GM23338 (cell line): ENCODE results near the gene MPZ. TPM values are rescaled to one million over a fixed set of nuclear protein-coding genes. Genes with fewer than 3 reads are reported as not detected.

Source experiments
- ATAC-seq: fragments of 200-7000 bp; cut with Tn5 transposase; 3 replicates; pipeline ENCODE4 v1.9.1; 2020
- DNase-seq: peaks from one replicate; pipeline ENCODE4 v3.0.0-alpha.2; 2015; ENCODE audit warnings: low spot score
- H2AFZ ChIP-seq: fragments of 200-600 bp; sonication (generic); 2 replicates; pipeline ENCODE4 v1.8.0; 2016; ENCODE audit warnings: antibody characterized with exemption, mild to moderate bottlenecking, moderate library complexity
- H3F3A ChIP-seq: fragments of 200-600 bp; sonication (generic); replicated peaks from 2 replicates; pipeline ENCODE4 v1.8.0; 2017; ENCODE audit warnings: antibody characterized with exemption, mixed run types, low read depth
- H3K27ac ChIP-seq: fragments of 200-600 bp; sonication (generic); 2 replicates; pipeline ENCODE4 v1.6.1; 2016; ENCODE audit warnings: low read depth
- H3K27me3 ChIP-seq: fragments of 200-600 bp; sonication (generic); 2 replicates; pipeline ENCODE4 v1.8.0; 2016; ENCODE audit warnings: mild to moderate bottlenecking, mixed run types, moderate library complexity; ENCODE audit not compliant: insufficient read depth
- H3K36me3 ChIP-seq: fragments of 200-600 bp; sonication (generic); 2 replicates; pipeline ENCODE4 v1.8.0; 2016; ENCODE audit warnings: mild to moderate bottlenecking; ENCODE audit not compliant: insufficient read depth
- H3K4me1 ChIP-seq: fragments of 200-600 bp; sonication (generic); 2 replicates; pipeline ENCODE4 v1.8.0; 2016; ENCODE audit warnings: mild to moderate bottlenecking, moderate library complexity; ENCODE audit not compliant: insufficient read depth
- H3K4me2 ChIP-seq: fragments of 200-600 bp; sonication (generic); 2 replicates; pipeline ENCODE4 v1.7.1; 2017; ENCODE audit warnings: mixed run types
- H3K4me3 ChIP-seq: fragments of 200-600 bp; sonication (generic); 2 replicates; pipeline ENCODE4 v1.6.1; 2016; ENCODE audit warnings: mixed run types
- H3K79me2 ChIP-seq: fragments of 200-600 bp; sonication (generic); replicated peaks from 2 replicates; pipeline ENCODE4 v1.8.0; 2017; ENCODE audit warnings: mild to moderate bottlenecking; ENCODE audit not compliant: insufficient read depth
- H3K9me2 ChIP-seq: fragments of 200-600 bp; sonication (generic); 2 replicates; pipeline ENCODE4 v1.8.0; 2017; ENCODE audit not compliant: insufficient read depth
- H4K20me1 ChIP-seq: fragments of 200-600 bp; sonication (generic); replicated peaks from 2 replicates; pipeline ENCODE4 v1.8.0; 2017; ENCODE audit warnings: mild to moderate bottlenecking; ENCODE audit not compliant: insufficient read depth
- H3K27ac Mint-ChIP-seq: 2 replicates; pipeline ENCODE4 v1.8.0; 2020; ENCODE audit warnings: inconsistent platforms, mild to moderate bottlenecking, moderate library complexity, mixed read lengths
- H3K27me3 Mint-ChIP-seq: 3 replicates; pipeline ENCODE4 v1.8.0; 2022; ENCODE audit warnings: low read depth, mild to moderate bottlenecking, moderate library complexity, mixed read lengths, inconsistent platforms; ENCODE audit not compliant: insufficient read depth, poor library complexity
- H3K36me3 Mint-ChIP-seq: 3 replicates; pipeline ENCODE4 v1.8.0; 2021; ENCODE audit warnings: low read depth, mild to moderate bottlenecking, inconsistent platforms, moderate library complexity, mixed read lengths
- H3K4me1 Mint-ChIP-seq: 3 replicates; pipeline ENCODE4 v1.8.0; 2020; ENCODE audit warnings: mild to moderate bottlenecking, inconsistent platforms, mixed read lengths
- H3K4me3 Mint-ChIP-seq: 3 replicates; pipeline ENCODE4 v1.8.0; 2021; ENCODE audit warnings: moderate library complexity, mild to moderate bottlenecking, inconsistent platforms, mixed read lengths
- H3K9me3 Mint-ChIP-seq: 3 replicates; pipeline ENCODE4 v1.8.0; 2020; ENCODE audit warnings: moderate library complexity, mild to moderate bottlenecking, inconsistent platforms, mixed read lengths
- CREB1 ChIP-seq: fragments of 250-450 bp; sonication (Bioruptor Pico); IDR thresholded peaks from 2 replicates; pipeline ENCODE4 v1.5.0; 2020; ENCODE audit warnings: low read depth, mild to moderate bottlenecking, moderate library complexity
- ETS1 ChIP-seq: IDR thresholded peaks from 2 replicates; pipeline ENCODE4 v1.6.1; 2016; ENCODE audit warnings: antibody characterized with exemption
- EZH2 ChIP-seq: fragments of 200-600 bp; sonication (generic); IDR thresholded peaks from one replicate; pipeline ENCODE4 v1.8.0; 2017; ENCODE audit warnings: antibody characterized with exemption, mild to moderate bottlenecking, low read depth; ENCODE audit not compliant: unreplicated experiment
- JUNB ChIP-seq: IDR thresholded peaks from one replicate; pipeline ENCODE4 v1.6.1; 2016; ENCODE audit warnings: antibody characterized with exemption; ENCODE audit not compliant: unreplicated experiment
- NANOG ChIP-seq: IDR thresholded peaks from 2 replicates; pipeline ENCODE4 v1.6.1; 2016; ENCODE audit warnings: antibody characterized with exemption, borderline replicate concordance
- POLR2AphosphoS5 ChIP-seq: IDR thresholded peaks from 2 replicates; pipeline ENCODE4 v1.6.1; 2016; ENCODE audit warnings: antibody characterized with exemption, low read depth
- STAT1 ChIP-seq: IDR thresholded peaks from one replicate; pipeline ENCODE4 v1.6.1; 2016; ENCODE audit warnings: antibody characterized with exemption; ENCODE audit not compliant: unreplicated experiment
- ZNF114 ChIP-seq: fragments of 250-450 bp; sonication (Bioruptor Pico); IDR thresholded peaks from 2 replicates; pipeline ENCODE4 v1.5.0; 2020; ENCODE audit warnings: mild to moderate bottlenecking, moderate library complexity
- ZNF331 ChIP-seq: fragments of 250-450 bp; sonication (Bioruptor Pico); IDR thresholded peaks from 2 replicates; pipeline ENCODE4 v1.5.0; 2020; ENCODE audit warnings: low read depth, mild to moderate bottlenecking, moderate library complexity
- ZNF462 ChIP-seq: fragments of 250-450 bp; sonication (Bioruptor Pico); IDR thresholded peaks from 2 replicates; pipeline ENCODE4 v1.5.0; 2020; ENCODE audit warnings: mild to moderate bottlenecking, moderate library complexity
- polyA plus RNA-seq: library from polyadenylated mRNA; unstranded; fragments of >200 nt; fragmentation: Nextera tagmentation; extraction: Ambion mirVana; gene quantifications from 2 replicates; pipeline ENCODE4 v1.2.1, GENCODE V29; 2016
- total RNA-seq: library from RNA; depleted of rRNA; stranded (reverse); fragments of >200 nt; shearing (Covaris generic); gene quantifications from 2 replicates; pipeline ENCODE4 v1.2.3, GENCODE V29; 2014
- TF ChIP-seq, protein P1 (sequence below): IDR thresholded peaks from one replicate; pipeline ENCODE4 v1.6.1; 2018; ENCODE audit warnings: antibody characterized with exemption; ENCODE audit not compliant: unreplicated experiment

Gene MPZ
- total and polyA plus RNA-seq, 2 experiments from 2014 or later: 1.9 to 4.0 TPM

GRCh38 chr1:161335796-161336195, 26.0 kb upstream of the MPZ start (continued):
- TF ChIP-seq ZNF331 (CRISPR knock-in tag) (no peak), POLR2AphosphoS5 (no peak), ETS1 (no peak), NANOG (no peak), ZNF114 (CRISPR knock-in tag) (no peak), EZH2 (no peak), STAT1 (no peak)

DNA sequence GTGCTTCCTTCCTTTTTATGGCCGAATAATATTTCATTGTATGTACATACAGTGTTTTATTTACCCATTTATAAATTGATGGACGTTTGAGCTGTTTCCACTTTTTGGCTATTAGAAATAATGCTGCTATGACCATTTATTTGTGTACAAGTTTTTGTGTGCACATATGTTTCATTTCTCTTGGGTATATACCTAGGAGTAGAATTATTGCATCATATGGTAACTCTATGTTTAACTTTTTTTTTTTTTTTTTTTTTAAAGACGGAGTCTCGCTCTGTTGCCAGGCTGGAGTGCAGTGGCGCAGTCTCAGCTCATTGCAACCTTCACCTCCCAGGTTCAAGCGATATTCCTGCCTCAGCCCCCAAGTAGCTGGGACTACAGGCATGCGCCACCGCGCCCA, 23.4 kb upstream of the MPZ start:
- Histone ChIP-seq H2AFZ (no peak overlapping the region), H3K4me1 (no peaks in the 10 kb centered on the region), H3K27me3 (no peaks in the 10 kb centered on the region), H3K36me3 (peaks cover 25% of the 10 kb centered on the region), H3K4me2 (no peak overlapping the region), H3K79me2 (no peaks in the 10 kb centered on the region), H3K9me2 (no peaks in the 10 kb centered on the region), H3F3A (no peaks in the 10 kb centered on the region), H3K27ac (no peak overlapping the region), H4K20me1 (no peaks in the 10 kb centered on the region; the same call in 1 of the 2 replicates), H3K4me3 (no peak overlapping the region)
- no peak overlapping the region for H3K4me3 Mint-ChIP-seq
- peaks cover 57% of the 10 kb centered on the region for H3K36me3 Mint-ChIP-seq
- ATAC-seq (no peak), DNase-seq (no peak)
- no peaks in the 10 kb centered on the region for H3K4me1 Mint-ChIP-seq
- peaks cover 2% of the 10 kb centered on the region for H3K27me3 Mint-ChIP-seq
- no peak overlapping the region for H3K27ac Mint-ChIP-seq
- H3K9me3 Mint-ChIP-seq: no peaks in the 10 kb centered on the region
- TF ChIP-seq ETS1: no peak
- TF ChIP-seq STAT1: no peak
- TF ChIP-seq ZNF114 (CRISPR knock-in tag): no peak
- TF ChIP-seq CREB1 (CRISPR knock-in tag): no peak
- TF ChIP-seq NANOG: no peak
- TF ChIP-seq JUNB: no peak
- no peak for TF ChIP-seq ZNF462 (CRISPR knock-in tag)
- no peak for TF ChIP-seq ZNF331 (CRISPR knock-in tag)
- TF ChIP-seq, protein P1, sequence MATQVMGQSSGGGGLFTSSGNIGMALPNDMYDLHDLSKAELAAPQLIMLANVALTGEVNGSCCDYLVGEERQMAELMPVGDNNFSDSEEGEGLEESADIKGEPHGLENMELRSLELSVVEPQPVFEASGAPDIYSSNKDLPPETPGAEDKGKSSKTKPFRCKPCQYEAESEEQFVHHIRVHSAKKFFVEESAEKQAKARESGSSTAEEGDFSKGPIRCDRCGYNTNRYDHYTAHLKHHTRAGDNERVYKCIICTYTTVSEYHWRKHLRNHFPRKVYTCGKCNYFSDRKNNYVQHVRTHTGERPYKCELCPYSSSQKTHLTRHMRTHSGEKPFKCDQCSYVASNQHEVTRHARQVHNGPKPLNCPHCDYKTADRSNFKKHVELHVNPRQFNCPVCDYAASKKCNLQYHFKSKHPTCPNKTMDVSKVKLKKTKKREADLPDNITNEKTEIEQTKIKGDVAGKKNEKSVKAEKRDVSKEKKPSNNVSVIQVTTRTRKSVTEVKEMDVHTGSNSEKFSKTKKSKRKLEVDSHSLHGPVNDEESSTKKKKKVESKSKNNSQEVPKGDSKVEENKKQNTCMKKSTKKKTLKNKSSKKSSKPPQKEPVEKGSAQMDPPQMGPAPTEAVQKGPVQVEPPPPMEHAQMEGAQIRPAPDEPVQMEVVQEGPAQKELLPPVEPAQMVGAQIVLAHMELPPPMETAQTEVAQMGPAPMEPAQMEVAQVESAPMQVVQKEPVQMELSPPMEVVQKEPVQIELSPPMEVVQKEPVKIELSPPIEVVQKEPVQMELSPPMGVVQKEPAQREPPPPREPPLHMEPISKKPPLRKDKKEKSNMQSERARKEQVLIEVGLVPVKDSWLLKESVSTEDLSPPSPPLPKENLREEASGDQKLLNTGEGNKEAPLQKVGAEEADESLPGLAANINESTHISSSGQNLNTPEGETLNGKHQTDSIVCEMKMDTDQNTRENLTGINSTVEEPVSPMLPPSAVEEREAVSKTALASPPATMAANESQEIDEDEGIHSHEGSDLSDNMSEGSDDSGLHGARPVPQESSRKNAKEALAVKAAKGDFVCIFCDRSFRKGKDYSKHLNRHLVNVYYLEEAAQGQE: no peak
- TF ChIP-seq EZH2: no peak
- TF ChIP-seq POLR2AphosphoS5: no peak
